Activated T-cell treated with anti-CD3 and anti-CD28 coated beads for 4 hours (primary cell): ENCODE measurements around the gene ERGIC2.
"Not testable (repeated sequence)": the region's sequence is repeated elsewhere in the genome, so short reads cannot be mapped to it uniquely, and the experiment has no call there.

Experiments
- DNase-seq: peaks from one replicate; pipeline ENCODE4 v3.0.0-alpha.2; 2020

ERGIC2 gene

GRCh38 chr12:29290475-29290874, 90.5 kb downstream of the ERGIC2 start:
- not testable (repeated sequence) for DNase-seq

- no peak for DNase-seq
Measured at GRCh38 chr12:29288031-29288430, 92.9 kb downstream of the ERGIC2 start.

GRCh38 chr12:29287622-29288021, 93.3 kb downstream of the ERGIC2 start:
- DNase-seq, result no peak
